HL-60 (cell line): Measurements from ENCODE around the gene CFTR.

Experiments
- DNase-seq, 2 experiments: peaks; one replicate each; pipeline ENCODE4 v3.0.0-alpha.2; 2010 to 2020; ENCODE audit warnings: low read depth in 1 of 2, low spot score in 1 of 2
- H3K27ac ChIP-seq: fragments of 250-450 bp; sonication (Bioruptor Pico); replicated peaks from 2 replicates; pipeline ENCODE4 v1.5.1; 2020; ENCODE audit warnings: mild to moderate bottlenecking, moderate library complexity
- H3K27me3 ChIP-seq: fragments of 250-450 bp; sonication (Bioruptor Pico); 2 replicates; pipeline ENCODE4 v1.5.1; 2021; ENCODE audit warnings: mild to moderate bottlenecking, moderate library complexity; ENCODE audit not compliant: insufficient read depth, poor library complexity, severe bottlenecking
- H3K4me3 ChIP-seq: replicated peaks from 2 replicates; pipeline ENCODE4 v1.5.1; 2011; ENCODE audit warnings: mild to moderate bottlenecking, control low read depth, low read length; ENCODE audit not compliant: insufficient read depth
- GABPA ChIP-seq: IDR thresholded peaks from 2 replicates; pipeline ENCODE4 v1.6.1; 2012; ENCODE audit warnings: low read depth
- POLR2AphosphoS5 ChIP-seq: IDR thresholded peaks from 2 replicates; pipeline ENCODE4 v1.6.1; 2012; ENCODE audit warnings: low read depth
- SPI1 ChIP-seq: IDR thresholded peaks from 2 replicates; pipeline ENCODE4 v1.6.1; 2012; ENCODE audit warnings: low read depth, mild to moderate bottlenecking, borderline replicate concordance
- TF ChIP-seq, protein P1 (sequence below): IDR thresholded peaks from 2 replicates; pipeline ENCODE4 v1.6.1; 2012; ENCODE audit warnings: low read depth; ENCODE audit not compliant: insufficient replicate concordance
- TF ChIP-seq, protein P2 (sequence below): IDR thresholded peaks from one replicate; pipeline ENCODE4 v1.5.1; 2011; ENCODE audit warnings: low read length, control low read depth, inconsistent platforms; ENCODE audit not compliant: insufficient read depth

The CFTR gene

DNA sequence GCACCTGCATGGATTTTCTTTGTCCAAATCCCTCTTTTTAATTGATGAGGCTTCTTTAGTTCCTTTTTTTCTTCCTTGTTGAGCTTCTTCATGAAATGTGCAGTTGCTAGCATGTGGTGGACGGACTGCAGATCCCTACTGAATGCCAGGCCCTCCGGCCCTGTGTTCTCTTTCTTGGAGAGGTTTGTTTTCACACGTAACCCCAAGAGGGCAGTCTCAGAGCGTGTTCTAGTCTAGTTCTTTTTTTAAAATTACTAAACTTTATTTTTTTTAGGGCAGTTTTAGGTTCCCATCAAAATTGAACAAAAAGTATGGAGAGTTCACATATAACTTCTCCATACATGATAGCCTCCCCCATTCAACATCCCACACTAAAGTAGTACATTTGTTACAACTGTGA, 190.0 kb downstream of the CFTR start:
- no peak for DNase-seq
- H3K4me3 ChIP-seq = no peak overlapping the region
- TF ChIP-seq SPI1 = no peak
- no peak for TF ChIP-seq GABPA
- TF ChIP-seq POLR2AphosphoS5 = no peak
- TF ChIP-seq, protein P1, sequence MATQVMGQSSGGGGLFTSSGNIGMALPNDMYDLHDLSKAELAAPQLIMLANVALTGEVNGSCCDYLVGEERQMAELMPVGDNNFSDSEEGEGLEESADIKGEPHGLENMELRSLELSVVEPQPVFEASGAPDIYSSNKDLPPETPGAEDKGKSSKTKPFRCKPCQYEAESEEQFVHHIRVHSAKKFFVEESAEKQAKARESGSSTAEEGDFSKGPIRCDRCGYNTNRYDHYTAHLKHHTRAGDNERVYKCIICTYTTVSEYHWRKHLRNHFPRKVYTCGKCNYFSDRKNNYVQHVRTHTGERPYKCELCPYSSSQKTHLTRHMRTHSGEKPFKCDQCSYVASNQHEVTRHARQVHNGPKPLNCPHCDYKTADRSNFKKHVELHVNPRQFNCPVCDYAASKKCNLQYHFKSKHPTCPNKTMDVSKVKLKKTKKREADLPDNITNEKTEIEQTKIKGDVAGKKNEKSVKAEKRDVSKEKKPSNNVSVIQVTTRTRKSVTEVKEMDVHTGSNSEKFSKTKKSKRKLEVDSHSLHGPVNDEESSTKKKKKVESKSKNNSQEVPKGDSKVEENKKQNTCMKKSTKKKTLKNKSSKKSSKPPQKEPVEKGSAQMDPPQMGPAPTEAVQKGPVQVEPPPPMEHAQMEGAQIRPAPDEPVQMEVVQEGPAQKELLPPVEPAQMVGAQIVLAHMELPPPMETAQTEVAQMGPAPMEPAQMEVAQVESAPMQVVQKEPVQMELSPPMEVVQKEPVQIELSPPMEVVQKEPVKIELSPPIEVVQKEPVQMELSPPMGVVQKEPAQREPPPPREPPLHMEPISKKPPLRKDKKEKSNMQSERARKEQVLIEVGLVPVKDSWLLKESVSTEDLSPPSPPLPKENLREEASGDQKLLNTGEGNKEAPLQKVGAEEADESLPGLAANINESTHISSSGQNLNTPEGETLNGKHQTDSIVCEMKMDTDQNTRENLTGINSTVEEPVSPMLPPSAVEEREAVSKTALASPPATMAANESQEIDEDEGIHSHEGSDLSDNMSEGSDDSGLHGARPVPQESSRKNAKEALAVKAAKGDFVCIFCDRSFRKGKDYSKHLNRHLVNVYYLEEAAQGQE = no peak
- TF ChIP-seq, protein P2, sequence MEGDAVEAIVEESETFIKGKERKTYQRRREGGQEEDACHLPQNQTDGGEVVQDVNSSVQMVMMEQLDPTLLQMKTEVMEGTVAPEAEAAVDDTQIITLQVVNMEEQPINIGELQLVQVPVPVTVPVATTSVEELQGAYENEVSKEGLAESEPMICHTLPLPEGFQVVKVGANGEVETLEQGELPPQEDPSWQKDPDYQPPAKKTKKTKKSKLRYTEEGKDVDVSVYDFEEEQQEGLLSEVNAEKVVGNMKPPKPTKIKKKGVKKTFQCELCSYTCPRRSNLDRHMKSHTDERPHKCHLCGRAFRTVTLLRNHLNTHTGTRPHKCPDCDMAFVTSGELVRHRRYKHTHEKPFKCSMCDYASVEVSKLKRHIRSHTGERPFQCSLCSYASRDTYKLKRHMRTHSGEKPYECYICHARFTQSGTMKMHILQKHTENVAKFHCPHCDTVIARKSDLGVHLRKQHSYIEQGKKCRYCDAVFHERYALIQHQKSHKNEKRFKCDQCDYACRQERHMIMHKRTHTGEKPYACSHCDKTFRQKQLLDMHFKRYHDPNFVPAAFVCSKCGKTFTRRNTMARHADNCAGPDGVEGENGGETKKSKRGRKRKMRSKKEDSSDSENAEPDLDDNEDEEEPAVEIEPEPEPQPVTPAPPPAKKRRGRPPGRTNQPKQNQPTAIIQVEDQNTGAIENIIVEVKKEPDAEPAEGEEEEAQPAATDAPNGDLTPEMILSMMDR = no peak
- H3K27ac ChIP-seq = no peak overlapping the region
- no peaks in the 10 kb centered on the region for H3K27me3 ChIP-seq

DNA sequence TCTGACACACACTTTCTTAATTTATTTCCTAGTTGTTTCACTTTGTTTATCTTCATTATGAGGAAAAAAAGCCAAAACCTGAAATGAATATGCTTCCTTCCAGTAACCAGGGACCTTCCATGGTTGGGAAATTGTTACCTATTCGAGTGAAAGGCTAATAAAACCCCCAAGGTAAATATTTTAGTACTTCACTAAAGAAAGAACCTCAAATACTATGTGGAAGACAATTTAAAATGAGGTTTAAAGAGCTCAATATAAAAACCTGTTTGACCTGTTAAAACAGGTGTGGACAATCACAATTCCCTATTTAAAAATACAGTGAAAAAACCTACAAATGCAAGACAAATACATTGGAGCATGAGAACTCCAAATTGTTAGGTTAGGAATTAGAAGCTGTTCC, 192.6 kb downstream of the CFTR start:
- H3K27me3 ChIP-seq = no peaks in the 10 kb centered on the region
- no peak overlapping the region for H3K4me3 ChIP-seq
- no peak for DNase-seq
- H3K27ac ChIP-seq = no peak overlapping the region
- TF ChIP-seq, protein P1 = no peak
- TF ChIP-seq, protein P2 = no peak
- no peak for TF ChIP-seq GABPA
- TF ChIP-seq POLR2AphosphoS5 = no peak
- TF ChIP-seq SPI1 = no peak

DNA sequence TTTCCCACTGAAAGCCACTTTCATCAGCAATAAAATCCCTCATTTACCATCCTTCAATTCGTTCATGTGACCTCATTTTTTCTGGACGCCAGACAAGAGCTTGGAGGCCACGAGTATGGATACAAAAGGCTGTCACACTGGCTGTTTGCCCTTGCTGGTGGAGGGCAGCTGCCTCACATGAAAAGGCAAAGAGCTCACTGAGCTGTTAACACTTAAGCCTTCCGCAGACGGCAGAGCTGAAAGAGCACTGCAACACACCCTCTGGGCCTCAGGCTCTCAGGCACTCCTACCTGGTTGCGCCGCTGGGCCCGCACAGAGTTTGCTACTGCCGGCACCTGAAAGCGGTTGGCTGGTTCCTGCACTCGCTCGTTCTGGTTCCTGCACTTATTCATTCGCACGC, 193.5 kb downstream of the CFTR start:
- Histone ChIP-seq H3K27ac (no peak overlapping the region), H3K27me3 (no peaks in the 10 kb centered on the region), H3K4me3 (no peak overlapping the region)
- no peak for DNase-seq
- TF ChIP-seq, protein P1 = no peak
- no peak for TF ChIP-seq SPI1
- TF ChIP-seq GABPA = no peak
- no peak for TF ChIP-seq POLR2AphosphoS5
- TF ChIP-seq, protein P2 = no peak
